CD4-positive, alpha-beta memory T cell (primary cell): ENCODE results near the gene RABEP2. TPM values are rescaled to one million over a fixed set of nuclear protein-coding genes. Genes with fewer than 3 reads are reported as not detected.

Source experiments
- CTCF ChIA-PET: fragments of 350-600 bp; sonication (Branson Sonifier 250); formaldehyde crosslinking; loops from one replicate; lab custom pipeline; 2021; ENCODE audit warnings: inconsistent platforms; ENCODE audit not compliant: partially characterized antibody; lab: Charles Lee
- POLR2A ChIA-PET: fragments of 350-600 bp; sonication (Branson Sonifier 250); formaldehyde crosslinking; loops from one replicate; lab custom pipeline; 2021; ENCODE audit not compliant: partially characterized antibody; lab: Charles Lee
- DNase-seq, 5 donors: peaks; one replicate each; pipeline versions ENCODE4 v3.0.0 to v3.0.0-alpha.2; 2020 to 2022; ENCODE audit warnings: mixed read lengths in 1 of 5
- H3K27ac ChIP-seq: one replicate; pipeline ENCODE4 v1.7.0; 2013; ENCODE audit warnings: low read depth, low read length
- H3K27me3 ChIP-seq: 2 replicates; pipeline ENCODE4 v1.7.0; 2013; ENCODE audit warnings: mild to moderate bottlenecking, low read length, moderate library complexity; ENCODE audit not compliant: insufficient read depth
- H3K36me3 ChIP-seq: 2 replicates; pipeline ENCODE4 v1.7.0; 2013; ENCODE audit warnings: mild to moderate bottlenecking, low read length, moderate library complexity; ENCODE audit not compliant: insufficient read depth
- H3K4me1 ChIP-seq: 2 replicates; pipeline ENCODE4 v1.7.0; 2013; ENCODE audit warnings: mild to moderate bottlenecking, low read length, moderate library complexity; ENCODE audit not compliant: insufficient read depth
- H3K4me3 ChIP-seq, 2 donors: one replicate each; pipeline ENCODE4 v1.7.0; 2013; ENCODE audit warnings: low read length in 2 of 2, mild to moderate bottlenecking in 1 of 2
- H3K9me3 ChIP-seq, 2 donors: one replicate each; pipeline ENCODE4 v1.7.0; 2013; ENCODE audit warnings: low read length in 2 of 2, control low read depth in 1 of 2; ENCODE audit not compliant: control insufficient read depth in 1 of 2
- H3K27ac Mint-ChIP-seq, 7 donors: one replicate each; pipeline ENCODE4 v1.8.0; 2020 to 2021; ENCODE audit warnings: mixed read lengths in 7 of 7, mild to moderate bottlenecking in 6 of 7, inconsistent platforms in 3 of 7, moderate library complexity in 3 of 7
- H3K27me3 Mint-ChIP-seq, 2 donors: one replicate each; pipeline ENCODE4 v1.8.0; 2020 to 2021; ENCODE audit warnings: mixed read lengths in 2 of 2
- H3K36me3 Mint-ChIP-seq, 2 donors: one replicate each; pipeline ENCODE4 v1.8.0; 2020 to 2021; ENCODE audit warnings: mixed read lengths in 2 of 2, inconsistent platforms in 1 of 2, mild to moderate bottlenecking in 1 of 2
- H3K4me1 Mint-ChIP-seq, 4 donors: one replicate each; pipeline ENCODE4 v1.8.0; 2020 to 2021; ENCODE audit warnings: mixed read lengths in 4 of 4, mild to moderate bottlenecking in 1 of 4
- H3K4me3 Mint-ChIP-seq, 8 donors: one replicate each; pipeline ENCODE4 v1.8.0; 2020 to 2021; ENCODE audit warnings: mixed read lengths in 8 of 8, mild to moderate bottlenecking in 7 of 8, moderate library complexity in 6 of 8, inconsistent platforms in 3 of 8
- H3K9me3 Mint-ChIP-seq, 8 donors: one replicate each; pipeline ENCODE4 v1.8.0; 2020 to 2021; ENCODE audit warnings: mixed read lengths in 8 of 8, mild to moderate bottlenecking in 5 of 8, inconsistent platforms in 3 of 8, moderate library complexity in 1 of 8
- intact Hi-C: fragments of 100-400 bp; cut with micrococcal nuclease; formaldehyde crosslinking; loops from one replicate; pipeline ENCODE4 v1.15.1; 2023
- polyA plus RNA-seq, 2 donors: library from polyadenylated mRNA; unstranded; fragments of 300-500 nt; fragmentation: Illumina TruSeq; gene quantifications; one replicate each; pipeline ENCODE4 v1.2.3, GENCODE V29; 2021
- total RNA-seq, 2 experiments: library from RNA; stranded (reverse); gene quantifications; one replicate each; pipeline ENCODE4 v1.2.3, GENCODE V29; 2021

Gene RABEP2
- total and polyA plus RNA-seq, 4 experiments from 2014 or later, result 3.1 to 29.0 (median 15.4) TPM

DNA sequence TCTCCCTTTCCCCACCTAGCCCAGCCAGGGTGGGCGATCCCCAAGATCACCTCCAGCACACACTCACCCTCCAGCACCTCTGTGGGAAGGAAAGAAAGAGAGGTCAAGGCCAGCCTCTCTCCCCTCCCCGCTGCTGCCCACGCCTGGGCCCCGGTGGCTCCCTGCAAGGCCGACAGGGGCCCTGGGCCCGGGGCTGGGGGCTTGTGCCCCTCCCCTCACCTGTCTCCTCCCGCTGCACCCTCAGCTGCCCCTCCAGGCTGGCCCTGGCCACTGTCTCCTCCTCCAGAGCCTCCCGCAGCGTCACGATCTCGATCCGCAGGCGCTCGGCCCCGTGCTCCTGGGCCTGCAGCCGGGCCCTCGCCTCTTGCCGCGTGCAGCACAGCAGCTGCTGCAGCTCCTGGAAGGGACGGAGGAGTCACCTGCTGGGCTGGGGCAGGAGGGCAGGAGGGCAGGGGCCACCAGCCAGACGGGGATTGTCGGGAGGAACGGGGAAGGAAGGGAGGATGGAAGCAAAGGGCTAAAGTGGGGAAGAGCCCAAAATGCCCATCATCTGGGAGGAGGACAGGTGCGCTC is 19.2 kb downstream of the RABEP2 start:
- H3K27me3 Mint-ChIP-seq, result no peaks in the 10 kb centered on the region
- DNase-seq, result no peak
- Histone ChIP-seq H3K27ac (no peak overlapping the region), H3K36me3 (no peaks in the 10 kb centered on the region), H3K27me3 (no peaks in the 10 kb centered on the region), H3K4me3 (no peak overlapping the region), H3K4me1 (no peaks in the 10 kb centered on the region), H3K9me3 (no peaks in the 10 kb centered on the region)
- H3K4me1 Mint-ChIP-seq, result no peaks in the 10 kb centered on the region
- H3K27ac Mint-ChIP-seq, result no peak overlapping the region
- intact Hi-C loops, result no loop called here
- CTCF ChIA-PET, result interaction anchor here (2.0 kb wide), 1 partner anchor 39 kb away, joined by 8 read pairs; no protein-coding TSS in a partner anchor
- no peaks in the 10 kb centered on the region for H3K9me3 Mint-ChIP-seq
- H3K36me3 Mint-ChIP-seq, result peaks cover 0 to 6% of the 10 kb centered on the region in 2 donors
- POLR2A ChIA-PET, result no interaction called here
- H3K4me3 Mint-ChIP-seq, result no peak overlapping the region

GRCh38 chr16:28905229-28905754 is 19.7 kb downstream of the RABEP2 start:
- no peaks in the 10 kb centered on the region for H3K9me3 ChIP-seq
- peaks cover 0 to 5% of the 10 kb centered on the region in 2 donors for H3K36me3 Mint-ChIP-seq
- H3K4me1 Mint-ChIP-seq, result no peaks in the 10 kb centered on the region
- H3K4me3 ChIP-seq, result no peak overlapping the region
- no peak for DNase-seq
- no peaks in the 10 kb centered on the region for H3K36me3 ChIP-seq
- H3K4me1 ChIP-seq, result no peaks in the 10 kb centered on the region
- no peaks in the 10 kb centered on the region for H3K27me3 ChIP-seq
- ChIA-PET POLR2A (no interaction called here), CTCF (no interaction called here)
- H3K27ac Mint-ChIP-seq, result no peak overlapping the region
- intact Hi-C loops, result no loop called here
- H3K4me3 Mint-ChIP-seq, result no peak overlapping the region
- H3K9me3 Mint-ChIP-seq, result no peaks in the 10 kb centered on the region
- no peaks in the 10 kb centered on the region for H3K27me3 Mint-ChIP-seq
- no peak overlapping the region for H3K27ac ChIP-seq

GRCh38 chr16:28904828-28905227 is 20.2 kb downstream of the RABEP2 start:
- no peaks in the 10 kb centered on the region for H3K9me3 ChIP-seq
- H3K4me3 ChIP-seq, result no peak overlapping the region
- no peak overlapping the region for H3K27ac Mint-ChIP-seq
- H3K27ac ChIP-seq, result no peak overlapping the region
- POLR2A ChIA-PET, result no interaction called here
- intact Hi-C loops, result no loop called here
- H3K27me3 Mint-ChIP-seq, result no peaks in the 10 kb centered on the region
- H3K4me3 Mint-ChIP-seq, result no peak overlapping the region
- H3K4me1 ChIP-seq, result no peaks in the 10 kb centered on the region
- DNase-seq, result no peak
- CTCF ChIA-PET, result no interaction called here
- H3K9me3 Mint-ChIP-seq, result no peaks in the 10 kb centered on the region
- H3K27me3 ChIP-seq, result no peaks in the 10 kb centered on the region
- peaks cover 0 to 5% of the 10 kb centered on the region in 2 donors for H3K36me3 Mint-ChIP-seq
- no peaks in the 10 kb centered on the region for H3K4me1 Mint-ChIP-seq
- no peaks in the 10 kb centered on the region for H3K36me3 ChIP-seq

DNA sequence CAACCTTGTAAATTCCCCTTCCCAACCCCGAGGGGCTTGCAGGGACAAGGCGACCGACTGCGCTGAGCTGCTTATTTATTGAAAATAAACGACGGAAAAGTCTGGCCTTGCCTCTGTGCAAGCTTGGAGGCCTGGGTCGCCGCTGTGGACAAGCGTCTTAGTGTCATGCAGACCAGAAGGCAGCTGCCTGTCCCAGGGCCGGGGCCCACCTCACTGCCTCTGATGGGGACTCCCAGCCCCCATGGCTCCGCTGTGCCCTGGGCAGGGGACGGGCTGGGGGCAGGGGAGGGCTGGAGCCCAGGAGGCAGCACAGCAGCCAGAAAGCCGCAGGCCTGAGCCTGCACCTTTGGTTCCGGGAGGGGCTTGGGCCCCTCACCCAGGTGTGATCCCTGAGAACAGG is 20.7 kb downstream of the RABEP2 start:
- Mint-ChIP-seq H3K27ac (no peak overlapping the region), H3K4me1 (no peaks in the 10 kb centered on the region), H3K4me3 (no peak overlapping the region), H3K36me3 (peaks cover 0 to 5% of the 10 kb centered on the region in 2 donors), H3K9me3 (no peaks in the 10 kb centered on the region), H3K27me3 (no peaks in the 10 kb centered on the region)
- Histone ChIP-seq H3K27ac (no peak overlapping the region), H3K4me3 (no peak overlapping the region), H3K9me3 (no peaks in the 10 kb centered on the region), H3K27me3 (no peaks in the 10 kb centered on the region), H3K4me1 (no peaks in the 10 kb centered on the region), H3K36me3 (no peaks in the 10 kb centered on the region)
- intact Hi-C loops, result no loop called here
- POLR2A ChIA-PET, result no interaction called here
- CTCF ChIA-PET, result no interaction called here
- DNase-seq, result no peak

- H3K36me3 Mint-ChIP-seq, result peaks cover 0 to 3% of the 10 kb centered on the region in 2 donors
- CTCF ChIA-PET, result no interaction called here
- no peak overlapping the region for H3K27ac Mint-ChIP-seq
- DNase-seq, result no peak
- no peak overlapping the region for H3K4me3 Mint-ChIP-seq
- no peaks in the 10 kb centered on the region for H3K9me3 Mint-ChIP-seq
- H3K36me3 ChIP-seq, result no peaks in the 10 kb centered on the region
- no peaks in the 10 kb centered on the region for H3K4me1 ChIP-seq
- no peaks in the 10 kb centered on the region for H3K9me3 ChIP-seq
- H3K4me3 ChIP-seq, result no peak overlapping the region
- intact Hi-C loops, result no loop called here
- no peaks in the 10 kb centered on the region for H3K27me3 ChIP-seq
- POLR2A ChIA-PET, result no interaction called here
- no peaks in the 10 kb centered on the region for H3K27me3 Mint-ChIP-seq
- H3K4me1 Mint-ChIP-seq, result no peaks in the 10 kb centered on the region
- no peak overlapping the region for H3K27ac ChIP-seq
These were observed 21.5 kb downstream of the RABEP2 start for GRCh38 chr16:28903344-28904042.

DNA sequence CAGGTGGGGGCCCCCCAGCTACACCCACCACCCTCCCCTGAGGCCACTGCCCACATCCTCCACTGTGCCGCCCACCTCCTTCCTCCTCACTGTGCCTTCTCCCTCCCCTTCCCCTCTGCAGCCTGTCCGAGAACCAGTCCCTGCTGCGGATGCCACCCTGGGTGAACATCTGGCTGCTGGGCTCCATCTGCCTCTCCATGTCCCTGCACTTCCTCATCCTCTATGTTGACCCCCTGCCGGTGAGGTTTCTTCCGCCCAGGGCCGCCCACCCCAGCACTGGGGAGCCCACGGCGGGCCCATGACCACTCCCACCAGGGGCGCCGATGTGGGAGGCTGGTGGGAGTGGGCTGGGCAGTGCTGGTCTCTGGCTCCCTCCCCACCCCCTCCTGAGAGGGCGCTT is 22.1 kb downstream of the RABEP2 start:
- H3K36me3 Mint-ChIP-seq, result no peaks in the 10 kb centered on the region
- H3K4me3 ChIP-seq, result no peak overlapping the region
- no peak overlapping the region for H3K27ac Mint-ChIP-seq
- H3K27me3 Mint-ChIP-seq, result no peaks in the 10 kb centered on the region
- H3K9me3 Mint-ChIP-seq, result no peaks in the 10 kb centered on the region
- DNase-seq, result peak in 1 of 5 donors; percentile 20
- no peak overlapping the region for H3K27ac ChIP-seq
- ChIA-PET CTCF (no interaction called here), POLR2A (interaction anchor here (1.2 to 1.5 kb wide), 2 partner anchors 22 to 56 kb away, joined by 3 read pairs; partner anchors contain the start of gene RABEP2)
- H3K9me3 ChIP-seq, result no peaks in the 10 kb centered on the region
- H3K4me1 ChIP-seq, result no peaks in the 10 kb centered on the region
- no peak overlapping the region for H3K4me3 Mint-ChIP-seq
- no peaks in the 10 kb centered on the region for H3K27me3 ChIP-seq
- H3K36me3 ChIP-seq, result no peaks in the 10 kb centered on the region
- intact Hi-C loops, result no loop called here
- H3K4me1 Mint-ChIP-seq, result no peaks in the 10 kb centered on the region

GRCh38 chr16:28901862-28902261 is 23.2 kb downstream of the RABEP2 start:
- no peak overlapping the region for H3K27ac ChIP-seq
- Mint-ChIP-seq H3K9me3 (no peaks in the 10 kb centered on the region), H3K36me3 (no peaks in the 10 kb centered on the region), H3K4me1 (no peaks in the 10 kb centered on the region), H3K27ac (no peak overlapping the region), H3K27me3 (no peaks in the 10 kb centered on the region), H3K4me3 (no peak overlapping the region)
- no peak for DNase-seq
- POLR2A ChIA-PET, result interaction anchor here (1.2 to 1.5 kb wide), 2 partner anchors 23 to 55 kb away, joined by 3 read pairs; partner anchors contain the start of gene RABEP2
- no peaks in the 10 kb centered on the region for H3K4me1 ChIP-seq
- intact Hi-C loops, result no loop called here
- no peak overlapping the region for H3K4me3 ChIP-seq
- no peaks in the 10 kb centered on the region for H3K36me3 ChIP-seq
- H3K9me3 ChIP-seq, result no peaks in the 10 kb centered on the region
- H3K27me3 ChIP-seq, result no peaks in the 10 kb centered on the region
- CTCF ChIA-PET, result no interaction called here
